GM23338 (cell line): ENCODE data around the gene ZNRF1. TPM values are rescaled to one million over a fixed set of nuclear protein-coding genes. Genes with fewer than 3 reads are reported as not detected.
A peak's percentile ranks its signal among the peaks of the same experiment; 100 is the strongest.

ENCODE experiments used
- ATAC-seq: fragments of 200-7000 bp; cut with Tn5 transposase; 3 replicates; pipeline ENCODE4 v1.9.1; 2020
- DNase-seq: peaks from one replicate; pipeline ENCODE4 v3.0.0-alpha.2; 2015; ENCODE audit warnings: low spot score
- H2AFZ ChIP-seq: fragments of 200-600 bp; sonication (generic); 2 replicates; pipeline ENCODE4 v1.8.0; 2016; ENCODE audit warnings: antibody characterized with exemption, mild to moderate bottlenecking, moderate library complexity
- H3F3A ChIP-seq: fragments of 200-600 bp; sonication (generic); replicated peaks from 2 replicates; pipeline ENCODE4 v1.8.0; 2017; ENCODE audit warnings: antibody characterized with exemption, mixed run types, low read depth
- H3K27ac ChIP-seq: fragments of 200-600 bp; sonication (generic); 2 replicates; pipeline ENCODE4 v1.6.1; 2016; ENCODE audit warnings: low read depth
- H3K27me3 ChIP-seq: fragments of 200-600 bp; sonication (generic); 2 replicates; pipeline ENCODE4 v1.8.0; 2016; ENCODE audit warnings: mild to moderate bottlenecking, mixed run types, moderate library complexity; ENCODE audit not compliant: insufficient read depth
- H3K36me3 ChIP-seq: fragments of 200-600 bp; sonication (generic); 2 replicates; pipeline ENCODE4 v1.8.0; 2016; ENCODE audit warnings: mild to moderate bottlenecking; ENCODE audit not compliant: insufficient read depth
- H3K4me1 ChIP-seq: fragments of 200-600 bp; sonication (generic); 2 replicates; pipeline ENCODE4 v1.8.0; 2016; ENCODE audit warnings: mild to moderate bottlenecking, moderate library complexity; ENCODE audit not compliant: insufficient read depth
- H3K4me2 ChIP-seq: fragments of 200-600 bp; sonication (generic); 2 replicates; pipeline ENCODE4 v1.7.1; 2017; ENCODE audit warnings: mixed run types
- H3K4me3 ChIP-seq: fragments of 200-600 bp; sonication (generic); 2 replicates; pipeline ENCODE4 v1.6.1; 2016; ENCODE audit warnings: mixed run types
- H3K79me2 ChIP-seq: fragments of 200-600 bp; sonication (generic); replicated peaks from 2 replicates; pipeline ENCODE4 v1.8.0; 2017; ENCODE audit warnings: mild to moderate bottlenecking; ENCODE audit not compliant: insufficient read depth
- H3K9me2 ChIP-seq: fragments of 200-600 bp; sonication (generic); 2 replicates; pipeline ENCODE4 v1.8.0; 2017; ENCODE audit not compliant: insufficient read depth
- H4K20me1 ChIP-seq: fragments of 200-600 bp; sonication (generic); replicated peaks from 2 replicates; pipeline ENCODE4 v1.8.0; 2017; ENCODE audit warnings: mild to moderate bottlenecking; ENCODE audit not compliant: insufficient read depth
- H3K27ac Mint-ChIP-seq: 2 replicates; pipeline ENCODE4 v1.8.0; 2020; ENCODE audit warnings: inconsistent platforms, mild to moderate bottlenecking, moderate library complexity, mixed read lengths
- H3K27me3 Mint-ChIP-seq: 3 replicates; pipeline ENCODE4 v1.8.0; 2022; ENCODE audit warnings: low read depth, mild to moderate bottlenecking, moderate library complexity, mixed read lengths, inconsistent platforms; ENCODE audit not compliant: insufficient read depth, poor library complexity
- H3K36me3 Mint-ChIP-seq: 3 replicates; pipeline ENCODE4 v1.8.0; 2021; ENCODE audit warnings: low read depth, mild to moderate bottlenecking, inconsistent platforms, moderate library complexity, mixed read lengths
- H3K4me1 Mint-ChIP-seq: 3 replicates; pipeline ENCODE4 v1.8.0; 2020; ENCODE audit warnings: mild to moderate bottlenecking, inconsistent platforms, mixed read lengths
- H3K4me3 Mint-ChIP-seq: 3 replicates; pipeline ENCODE4 v1.8.0; 2021; ENCODE audit warnings: moderate library complexity, mild to moderate bottlenecking, inconsistent platforms, mixed read lengths
- H3K9me3 Mint-ChIP-seq: 3 replicates; pipeline ENCODE4 v1.8.0; 2020; ENCODE audit warnings: moderate library complexity, mild to moderate bottlenecking, inconsistent platforms, mixed read lengths
- CTCF ChIP-seq, 2 experiments: fragments of 200-600 bp in 1 of 2; sonication (generic) in 1 of 2; conservative IDR thresholded peaks; 2 replicates each; pipeline versions ENCODE4 v1.5.1 to v1.6.1; 2016 to 2017; ENCODE audit warnings: antibody characterized with exemption in 2 of 2, low read depth in 2 of 2, mild to moderate bottlenecking in 2 of 2, moderate library complexity in 1 of 2
- ZNF331 ChIP-seq: fragments of 250-450 bp; sonication (Bioruptor Pico); IDR thresholded peaks from 2 replicates; pipeline ENCODE4 v1.5.0; 2020; ENCODE audit warnings: low read depth, mild to moderate bottlenecking, moderate library complexity
- ZNF462 ChIP-seq: fragments of 250-450 bp; sonication (Bioruptor Pico); IDR thresholded peaks from 2 replicates; pipeline ENCODE4 v1.5.0; 2020; ENCODE audit warnings: mild to moderate bottlenecking, moderate library complexity
- polyA plus RNA-seq: library from polyadenylated mRNA; unstranded; fragments of >200 nt; fragmentation: Nextera tagmentation; extraction: Ambion mirVana; gene quantifications from 2 replicates; pipeline ENCODE4 v1.2.1, GENCODE V29; 2016
- total RNA-seq: library from RNA; depleted of rRNA; stranded (reverse); fragments of >200 nt; shearing (Covaris generic); gene quantifications from 2 replicates; pipeline ENCODE4 v1.2.3, GENCODE V29; 2014

The ZNRF1 gene
- total and polyA plus RNA-seq, 2 experiments from 2014 or later = 22.4 to 42.1 TPM

GRCh38 chr16:75038036-75038858 lies 39.4 kb downstream of the ZNRF1 start:
- Mint-ChIP-seq H3K36me3 (peaks cover 21% of the 10 kb centered on the region), H3K27ac (no peak overlapping the region), H3K27me3 (no peaks in the 10 kb centered on the region), H3K4me1 (no peaks in the 10 kb centered on the region), H3K9me3 (peaks cover 8% of the 10 kb centered on the region; the same call in 1 of the 3 replicates), H3K4me3 (no peak overlapping the region)
- Histone ChIP-seq H3F3A (0 out of 2 replicates have a peak, but pooled peaks cover 3% of the 10 kb centered on the region), H4K20me1 (peaks cover 10% of the 10 kb centered on the region), H3K4me3 (no peak overlapping the region), H2AFZ (no peak overlapping the region), H3K27ac (no peak overlapping the region), H3K27me3 (no peaks in the 10 kb centered on the region), H3K36me3 (0 out of 2 replicates have a peak, but pooled peaks cover 6% of the 10 kb centered on the region), H3K79me2 (peaks cover 99% of the 10 kb centered on the region), H3K4me2 (no peak overlapping the region), H3K9me2 (no peaks in the 10 kb centered on the region), H3K4me1 (no peaks in the 10 kb centered on the region)
- DNase-seq (no peak), ATAC-seq (no peak)
- TF ChIP-seq CTCF (conservative IDR thresholded peaks at IDR 0.05; ENCODE audit: low read depth in 2 of 2) (no peak), ZNF331 (CRISPR knock-in tag) (peak; percentile 94)

GRCh38 chr16:75039941-75040340 lies 41.1 kb downstream of the ZNRF1 start:
- H3F3A ChIP-seq = 0 out of 2 replicates have a peak, but pooled peaks cover 3% of the 10 kb centered on the region
- peaks cover 21% of the 10 kb centered on the region for H3K36me3 Mint-ChIP-seq
- H3K27ac ChIP-seq = no peak overlapping the region
- no peak overlapping the region for H3K4me3 Mint-ChIP-seq
- 0 out of 2 replicates have a peak, but pooled peaks cover 6% of the 10 kb centered on the region for H3K36me3 ChIP-seq
- H3K4me2 ChIP-seq = no peak overlapping the region
- H4K20me1 ChIP-seq = peaks cover 17% of the 10 kb centered on the region
- H3K4me3 ChIP-seq = no peak overlapping the region
- H2AFZ ChIP-seq = no peak overlapping the region
- ATAC-seq (no peak), DNase-seq (no peak)
- H3K79me2 ChIP-seq = peaks cover 99% of the 10 kb centered on the region
- H3K4me1 ChIP-seq = no peaks in the 10 kb centered on the region
- H3K27me3 ChIP-seq = no peaks in the 10 kb centered on the region
- H3K27ac Mint-ChIP-seq = no peak overlapping the region
- no peaks in the 10 kb centered on the region for H3K9me2 ChIP-seq
- peaks cover 8% of the 10 kb centered on the region; the same call in 1 of the 3 replicates for H3K9me3 Mint-ChIP-seq
- no peak for TF ChIP-seq ZNF462 (CRISPR knock-in tag)
- H3K27me3 Mint-ChIP-seq = no peaks in the 10 kb centered on the region
- no peaks in the 10 kb centered on the region for H3K4me1 Mint-ChIP-seq
